AG08395 (cell line): Measurements from ENCODE around the gene POLR2L.

Experiments used
- DNase-seq: peaks from one replicate; pipeline ENCODE4 v3.0.0; 2012; ENCODE audit warnings: mixed read lengths, low spot score

The POLR2L gene

DNA sequence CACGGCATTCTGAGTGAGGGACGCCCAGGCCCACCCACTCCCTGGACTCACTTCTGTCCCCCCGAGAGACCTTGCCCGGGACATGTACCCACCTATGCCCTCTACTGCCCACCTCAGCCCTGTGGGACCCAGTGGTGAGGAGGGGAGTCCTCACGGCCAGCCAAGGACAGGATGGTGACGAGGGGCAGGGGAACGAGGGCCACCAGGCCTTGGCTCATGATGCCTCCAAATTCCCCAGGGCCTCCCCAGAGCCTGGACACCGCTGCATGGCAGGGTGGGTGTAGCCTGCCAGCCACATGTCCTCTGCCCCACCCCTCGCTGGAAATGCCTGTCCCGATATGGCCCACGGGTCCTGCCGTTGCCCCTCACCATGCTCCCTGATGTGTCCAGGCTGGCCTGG is 26.5 kb upstream of the POLR2L start:
- DNase-seq, result no peak

DNA sequence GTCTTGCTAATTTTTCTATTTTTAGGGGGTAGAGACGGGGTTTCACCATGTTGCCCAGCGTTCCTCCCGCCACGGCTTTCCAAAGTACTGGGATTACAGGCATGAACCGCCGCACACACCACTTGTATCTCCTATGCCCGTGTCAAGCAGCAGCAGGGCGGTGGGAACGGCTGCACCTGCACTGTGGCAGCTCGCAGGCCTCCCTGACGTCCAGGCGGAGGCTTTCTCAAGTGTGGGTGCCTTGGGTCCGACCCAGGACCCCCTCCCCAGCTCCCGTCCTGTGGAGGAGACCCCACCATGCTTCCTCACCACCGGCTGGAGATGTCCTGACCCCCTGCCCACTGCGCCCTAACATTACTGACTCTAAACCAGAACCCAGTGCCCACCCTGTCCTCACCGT is 26.1 kb upstream of the POLR2L start:
- no peak for DNase-seq

DNA sequence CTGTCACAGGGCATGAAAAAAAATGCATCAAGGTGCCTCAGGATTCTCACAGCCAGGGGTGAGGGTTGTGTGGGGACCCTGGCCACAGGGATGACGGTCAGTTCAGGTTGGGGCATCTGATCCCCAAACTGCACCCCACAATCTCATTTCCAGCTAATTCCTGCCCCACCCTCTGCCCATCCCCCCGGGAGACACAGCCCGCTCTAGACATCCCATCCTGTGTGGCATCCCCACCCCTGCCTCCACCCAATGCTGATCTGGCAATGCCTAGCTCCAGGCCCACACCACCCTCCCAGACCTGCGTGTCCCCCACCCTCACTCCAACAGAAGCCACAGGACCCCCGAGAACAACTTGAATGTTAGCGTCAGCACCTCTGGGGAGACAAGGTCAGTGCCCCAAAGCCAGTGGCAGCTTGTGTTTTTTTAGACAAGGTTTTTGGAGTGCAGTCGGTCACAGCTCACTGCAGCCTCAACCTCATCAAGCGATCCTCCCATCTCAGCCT is 25.6 kb upstream of the POLR2L start:
- DNase-seq, result no peak

DNA sequence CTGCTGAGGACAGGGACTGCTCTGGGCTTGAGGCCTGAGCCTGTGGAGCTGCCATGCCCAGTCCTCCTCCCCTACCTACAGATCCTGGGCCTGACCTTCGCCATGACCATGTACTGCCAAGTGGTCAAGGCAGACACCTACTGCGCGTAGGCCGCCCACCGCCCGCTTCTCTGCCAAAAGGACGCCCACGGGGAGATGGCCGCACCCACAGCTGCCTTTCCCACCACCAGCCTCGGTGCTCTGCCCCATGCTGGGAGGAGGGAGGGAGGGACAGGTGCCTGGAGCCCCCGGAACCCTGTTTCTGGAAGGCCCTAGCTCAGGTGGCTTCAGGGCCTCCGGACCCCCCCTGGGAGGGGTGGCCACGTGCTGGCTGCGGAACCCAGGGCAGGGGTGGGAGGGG is 24.2 kb upstream of the POLR2L start:
- DNase-seq, result no peak

DNA sequence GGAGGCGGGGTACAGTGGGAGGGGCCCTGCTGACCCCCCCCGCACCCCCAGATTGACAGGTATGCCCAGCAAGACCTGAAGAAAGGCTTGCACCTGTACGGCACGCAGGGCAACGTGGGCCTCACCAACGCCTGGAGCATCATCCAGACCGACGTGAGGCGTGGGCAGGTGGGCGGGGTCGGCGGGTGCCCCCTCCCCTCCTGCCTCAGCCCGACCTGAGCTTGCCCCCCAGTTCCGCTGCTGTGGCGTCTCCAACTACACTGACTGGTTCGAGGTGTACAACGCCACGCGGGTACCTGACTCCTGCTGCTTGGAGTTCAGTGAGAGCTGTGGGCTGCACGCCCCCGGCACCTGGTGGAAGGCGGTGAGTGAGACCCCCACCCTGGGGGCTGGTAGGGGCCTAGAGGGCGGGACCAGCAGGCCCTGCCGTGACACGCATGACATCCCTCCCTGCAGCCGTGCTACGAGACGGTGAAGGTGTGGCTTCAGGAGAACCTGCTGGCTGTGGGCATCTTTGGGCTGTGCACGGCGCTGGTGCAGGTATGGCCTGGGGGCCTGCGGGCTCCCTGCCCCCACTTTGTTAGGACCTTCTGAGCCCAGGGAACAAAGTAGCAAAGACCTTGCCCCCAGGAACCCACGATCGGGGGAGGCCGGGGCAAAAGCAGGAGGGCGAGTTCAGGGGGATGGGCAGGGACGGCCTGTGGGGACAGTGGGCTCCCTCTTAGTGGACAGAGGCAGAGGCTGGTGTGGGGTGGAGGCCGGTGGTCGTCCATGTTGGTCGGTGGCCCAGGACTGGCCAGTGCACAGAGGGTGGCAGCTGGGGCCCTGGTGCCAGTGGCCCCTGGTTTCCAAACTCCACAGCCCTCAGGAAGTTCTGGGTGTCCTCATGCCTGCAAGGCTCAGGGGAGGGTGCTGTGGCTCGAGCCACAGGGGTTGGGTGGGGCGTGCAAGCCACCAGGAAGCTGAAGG is 23.4 kb upstream of the POLR2L start:
- DNase-seq, result no peak

DNA sequence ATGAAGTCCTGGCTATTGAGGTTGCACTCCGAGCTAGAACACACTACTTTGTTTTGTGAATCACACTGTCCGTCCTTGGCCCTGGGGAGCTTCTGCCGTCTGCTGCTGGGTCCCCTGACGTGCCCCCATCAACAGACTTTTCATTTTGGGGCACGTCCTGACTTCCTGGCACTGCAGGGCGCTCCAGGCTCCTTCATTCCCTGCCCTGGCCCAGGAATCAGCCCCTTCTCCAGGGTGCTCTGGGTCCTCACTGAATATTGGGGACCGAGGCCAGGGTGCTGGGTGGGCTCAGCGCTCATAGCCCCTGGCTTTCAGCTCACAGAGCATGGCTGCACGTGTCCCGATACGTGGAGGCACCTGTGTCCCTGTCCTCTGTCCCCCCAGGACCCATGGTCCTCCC is 22.6 kb upstream of the POLR2L start:
- DNase-seq, result no peak

DNA sequence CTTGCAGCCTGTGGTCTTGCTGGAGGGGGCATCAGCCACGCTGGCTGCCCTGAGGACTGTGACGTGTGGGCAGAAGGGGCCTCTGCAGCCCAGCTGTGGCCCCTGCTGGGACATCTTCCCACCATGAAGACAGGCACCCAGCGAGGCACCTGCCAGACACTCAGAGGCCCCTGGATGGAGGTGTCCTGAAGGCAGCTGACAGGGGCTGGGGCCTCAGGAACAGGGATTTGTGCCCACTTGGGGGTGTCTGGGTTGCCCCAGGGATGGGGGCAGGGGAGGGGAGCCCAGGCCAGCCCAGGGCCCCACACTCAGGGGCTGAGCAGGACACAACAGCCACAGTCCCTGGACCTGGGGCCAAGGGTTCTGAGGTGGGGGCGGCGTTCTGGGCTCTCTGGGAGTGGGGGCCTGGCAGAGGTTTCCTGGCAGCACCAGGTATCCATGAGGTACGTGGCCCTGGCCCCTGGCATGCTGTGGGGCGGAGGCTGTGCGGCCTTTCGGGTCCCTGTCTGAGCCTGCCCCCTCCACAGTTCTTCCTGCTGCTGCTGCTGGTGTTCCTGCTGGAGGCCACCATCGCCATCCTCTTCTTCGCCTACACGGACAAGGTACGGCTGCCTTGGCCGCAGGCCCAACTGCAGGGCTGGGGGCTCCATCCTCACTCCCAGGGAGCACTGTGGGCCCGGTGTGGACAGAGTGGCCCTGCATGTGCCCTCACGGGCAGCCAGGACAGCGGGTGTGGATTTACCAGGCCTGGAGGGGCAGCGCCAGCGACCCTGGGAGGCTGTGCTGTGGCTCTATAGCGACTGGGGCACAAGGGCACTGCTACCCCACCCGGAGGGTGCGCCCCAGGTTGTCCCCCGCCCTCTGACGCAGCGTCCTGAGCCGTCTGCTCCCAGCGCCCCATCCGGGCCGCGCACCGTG is 21.8 kb upstream of the POLR2L start:
- no peak for DNase-seq

DNA sequence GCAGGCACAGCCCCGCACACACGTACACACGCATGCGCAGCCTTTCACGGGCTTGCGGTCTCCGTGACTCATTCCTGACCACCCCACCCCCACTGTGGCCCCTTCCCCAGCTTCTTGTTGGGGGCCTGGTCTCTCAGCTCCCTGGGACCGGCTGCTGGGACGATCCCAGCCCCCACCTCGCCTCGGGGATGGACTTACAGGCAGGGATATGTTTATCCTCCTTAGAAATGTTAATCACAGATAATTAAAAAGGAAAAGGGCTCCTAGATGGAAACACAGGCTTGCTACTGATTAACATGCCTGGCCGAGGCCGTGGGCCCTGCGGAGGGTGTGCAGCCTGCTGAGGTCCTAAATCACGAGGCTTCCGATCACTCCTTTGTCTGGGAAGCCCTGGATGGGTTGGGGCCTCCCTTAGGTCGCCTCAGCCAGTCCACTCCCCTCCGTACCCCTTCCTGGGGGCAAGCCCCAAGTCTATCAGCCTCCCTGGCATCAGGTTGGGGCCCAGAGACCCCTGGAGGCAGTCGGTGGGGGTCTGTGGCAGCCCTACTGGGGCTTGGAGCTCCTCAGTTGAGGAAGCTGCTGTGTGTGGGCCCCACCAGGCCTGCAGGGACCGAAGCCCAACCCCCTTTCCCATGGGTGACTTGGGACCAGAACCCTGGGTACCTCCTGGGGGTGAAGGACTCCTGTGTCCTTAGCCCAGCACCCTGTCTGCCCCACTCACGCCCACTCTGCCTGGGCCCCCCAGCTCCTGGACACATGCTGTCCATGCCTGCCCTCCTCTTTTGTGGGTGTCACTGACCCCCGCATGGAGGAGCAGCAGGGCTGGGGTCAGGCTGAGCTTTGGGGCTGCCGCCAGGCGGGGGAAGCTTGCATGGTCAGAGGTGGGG is 20.9 kb upstream of the POLR2L start:
- DNase-seq, result no peak

DNA sequence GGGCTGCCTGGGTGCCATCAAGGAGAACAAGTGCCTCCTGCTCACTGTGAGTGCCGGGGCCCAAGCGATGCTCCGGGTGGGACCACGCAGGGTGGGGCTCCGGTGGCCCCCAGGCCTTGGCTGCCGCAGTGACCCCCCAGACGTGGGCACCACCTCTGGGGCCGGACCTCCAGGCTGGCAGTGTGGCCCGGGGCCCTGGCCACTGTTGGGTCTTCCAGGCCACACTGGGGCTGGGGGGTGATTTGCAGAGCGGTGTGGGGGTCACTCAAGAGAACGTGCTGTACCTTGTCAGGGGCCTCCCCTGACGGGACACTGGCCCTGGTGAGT is 20.3 kb upstream of the POLR2L start:
- DNase-seq, result no peak

DNA sequence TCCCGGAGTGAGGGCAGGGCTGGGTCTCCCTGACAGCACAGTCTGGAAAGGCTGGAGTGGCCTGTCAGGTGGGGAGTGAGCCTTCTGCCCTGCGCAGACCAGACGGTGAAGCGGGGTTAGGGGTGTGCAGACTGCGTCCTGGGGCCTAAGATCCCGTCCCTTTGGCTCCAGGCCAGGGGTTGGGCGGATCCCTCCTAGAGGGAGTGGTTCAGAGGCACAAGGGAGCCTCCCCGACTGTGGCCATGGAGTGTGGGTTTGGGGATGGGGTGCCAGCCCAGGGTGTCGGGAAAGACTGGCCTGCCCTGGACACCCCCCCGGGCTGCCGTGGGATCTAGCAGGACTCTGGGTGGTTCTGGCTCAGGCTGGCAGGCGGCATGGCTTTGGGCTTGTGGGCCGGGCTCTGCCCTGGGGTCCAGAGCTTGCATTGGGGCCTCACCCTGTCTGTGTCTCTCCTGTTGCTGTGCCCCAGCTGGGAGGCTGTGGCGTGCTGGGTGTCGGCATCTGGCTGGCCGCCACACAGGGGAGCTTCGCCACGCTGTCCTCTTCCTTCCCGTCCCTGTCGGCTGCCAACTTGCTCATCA is 19.8 kb upstream of the POLR2L start:
- DNase-seq, result no peak

DNA sequence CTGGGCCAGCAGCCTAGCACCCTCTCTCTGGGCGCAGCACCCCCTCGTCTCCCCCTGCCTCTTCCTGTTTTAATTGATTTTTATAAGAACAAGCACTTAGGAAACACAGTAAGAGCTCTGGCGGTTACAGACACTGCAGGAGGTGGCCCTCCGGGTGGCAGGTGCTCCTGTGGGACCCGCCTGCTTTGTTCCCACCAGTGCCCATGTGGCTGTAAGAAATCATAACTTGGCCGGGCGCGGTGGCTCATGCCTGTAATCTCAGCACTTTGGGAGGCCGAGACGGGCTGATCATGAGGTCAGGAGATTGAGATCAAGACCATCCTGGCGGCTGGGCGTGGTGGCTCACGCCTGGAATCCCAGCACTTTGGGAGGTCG is 18.8 kb upstream of the POLR2L start:
- DNase-seq, result no peak

DNA sequence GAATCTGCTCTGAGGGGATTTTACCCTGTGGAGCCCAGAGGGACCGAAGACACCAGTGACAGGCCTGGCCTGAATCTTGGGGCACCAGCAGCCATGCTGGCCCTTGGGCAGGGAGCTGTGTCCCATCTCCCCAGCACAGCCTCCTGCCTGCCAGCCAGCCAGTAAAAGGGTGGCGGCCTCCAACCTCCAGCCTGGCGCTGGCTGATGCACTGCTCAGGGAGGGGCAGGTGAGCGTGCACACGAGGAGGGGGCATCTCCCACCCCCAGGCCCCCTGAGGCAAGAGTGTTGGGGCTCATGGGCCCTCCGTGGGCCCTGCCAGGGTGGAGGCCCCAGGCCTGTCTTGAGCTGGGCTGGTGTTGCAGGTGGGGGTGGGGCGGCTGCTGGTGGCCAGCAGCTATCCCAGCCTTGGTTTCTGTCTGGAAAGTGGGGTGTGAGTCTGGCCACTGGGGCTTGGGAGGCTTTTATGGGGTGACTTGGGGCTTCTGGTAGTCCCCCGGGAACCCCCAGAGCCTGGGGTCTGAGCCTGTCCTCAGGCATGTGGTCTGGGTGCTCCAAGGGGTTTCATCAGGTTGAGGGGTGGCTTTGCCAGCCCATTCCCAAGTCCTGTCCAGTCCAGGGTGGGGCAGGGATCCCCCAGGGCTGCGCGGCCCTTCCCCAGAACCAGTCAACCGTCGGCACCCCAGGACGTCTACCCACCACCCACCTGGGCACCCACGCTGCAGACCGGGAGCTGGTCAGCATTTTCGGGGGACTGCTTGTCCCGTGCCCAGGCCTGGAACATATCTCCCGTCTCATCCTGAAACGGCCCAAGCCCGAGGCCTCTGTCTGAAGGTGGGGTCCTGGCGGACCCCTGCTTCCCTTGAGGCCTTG is 18.1 kb upstream of the POLR2L start:
- no peak for DNase-seq

DNA sequence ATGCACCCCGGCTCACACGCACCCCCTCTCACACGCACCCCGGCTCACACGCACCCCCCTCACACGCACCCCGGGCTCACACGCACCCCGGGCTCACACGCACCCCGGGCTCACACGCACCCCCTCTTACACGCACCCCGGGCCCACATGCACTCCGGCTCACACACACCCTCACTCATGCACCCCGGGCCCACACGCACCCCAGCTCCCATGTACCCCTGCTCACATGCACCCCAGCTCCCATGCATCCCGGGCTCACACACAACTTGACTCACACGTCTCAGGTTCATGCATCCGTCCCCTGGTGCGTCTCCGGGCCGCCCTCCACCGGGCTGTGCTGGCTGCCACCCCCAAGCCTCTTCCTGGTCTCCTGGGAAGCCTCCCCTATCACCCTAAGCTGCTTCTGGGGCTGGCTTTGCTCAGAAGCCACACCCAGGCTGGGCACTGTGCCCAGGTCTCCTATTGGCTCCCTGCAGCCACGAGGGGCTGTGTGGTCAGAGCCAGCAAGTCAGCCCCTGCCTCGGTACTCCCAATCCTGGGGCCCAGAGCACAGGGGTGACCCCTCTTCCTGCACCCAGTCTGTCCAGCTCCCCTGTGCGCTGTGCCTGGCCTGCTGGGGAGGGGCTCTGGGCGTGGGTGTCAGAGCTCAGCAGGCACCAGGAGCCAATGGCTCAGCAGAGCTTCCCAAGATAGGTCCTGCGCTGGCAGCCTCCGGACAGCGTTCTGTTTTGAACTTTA is 17.2 kb upstream of the POLR2L start:
- DNase-seq, result peak; percentile 91

DNA sequence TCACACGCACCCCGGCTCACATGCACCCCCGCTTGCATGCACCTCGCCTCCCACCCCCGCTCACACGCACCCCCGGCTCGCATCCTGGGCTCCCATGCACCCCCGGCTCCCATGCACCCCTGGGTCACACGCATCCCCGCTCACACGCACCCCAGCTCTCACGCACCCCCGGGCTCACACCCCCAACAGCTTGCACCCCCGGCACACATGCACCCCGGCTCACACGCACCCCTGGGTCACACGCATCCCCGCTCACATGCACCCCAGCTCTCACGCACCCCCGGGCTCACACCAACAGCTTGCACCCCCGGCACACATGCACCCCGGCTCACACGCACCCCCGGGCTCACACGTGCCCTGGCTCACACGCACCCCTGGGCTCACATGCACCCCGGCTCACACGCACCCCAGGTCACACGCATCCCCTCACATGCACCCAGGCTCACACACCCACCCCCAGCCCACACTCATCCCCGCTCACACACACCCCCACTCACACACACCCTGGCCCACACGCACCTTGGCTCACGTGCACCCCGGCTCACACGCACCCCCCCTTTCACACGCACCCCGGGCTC is 16.5 kb upstream of the POLR2L start:
- DNase-seq, result no peak

DNA sequence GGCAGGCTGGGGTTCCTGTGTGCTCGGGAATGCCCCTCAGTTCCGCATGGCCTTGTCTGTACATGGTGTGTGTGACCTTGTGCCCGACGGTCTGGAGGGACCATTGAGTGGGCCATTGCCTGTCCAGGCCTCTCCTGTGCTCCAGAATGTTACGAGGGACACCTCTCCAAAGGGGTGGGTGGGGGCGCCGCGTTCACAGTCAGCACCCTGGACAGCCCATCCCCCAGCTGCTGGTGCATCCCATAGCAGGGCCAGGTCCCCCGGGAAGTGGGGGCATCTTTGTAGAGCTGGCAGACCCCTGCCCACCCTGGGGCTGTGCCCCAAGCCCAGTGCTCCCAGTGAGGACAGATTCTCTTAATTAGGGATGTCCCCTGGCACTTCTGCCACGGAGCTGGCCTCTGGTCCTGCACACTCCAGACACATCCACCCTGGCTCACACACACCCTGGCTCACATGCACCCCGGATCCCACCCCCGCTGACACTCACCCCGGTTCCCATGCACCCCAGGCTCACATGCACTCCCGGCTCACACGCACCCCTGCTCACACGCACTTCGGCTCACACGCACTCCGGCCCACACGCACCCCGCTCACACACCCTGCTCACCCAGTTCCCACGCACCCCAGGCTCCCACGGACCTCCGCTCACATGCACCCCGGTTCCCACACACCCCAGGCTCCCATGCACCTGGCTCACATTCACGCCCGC is 15.9 kb upstream of the POLR2L start:
- no peak for DNase-seq

DNA sequence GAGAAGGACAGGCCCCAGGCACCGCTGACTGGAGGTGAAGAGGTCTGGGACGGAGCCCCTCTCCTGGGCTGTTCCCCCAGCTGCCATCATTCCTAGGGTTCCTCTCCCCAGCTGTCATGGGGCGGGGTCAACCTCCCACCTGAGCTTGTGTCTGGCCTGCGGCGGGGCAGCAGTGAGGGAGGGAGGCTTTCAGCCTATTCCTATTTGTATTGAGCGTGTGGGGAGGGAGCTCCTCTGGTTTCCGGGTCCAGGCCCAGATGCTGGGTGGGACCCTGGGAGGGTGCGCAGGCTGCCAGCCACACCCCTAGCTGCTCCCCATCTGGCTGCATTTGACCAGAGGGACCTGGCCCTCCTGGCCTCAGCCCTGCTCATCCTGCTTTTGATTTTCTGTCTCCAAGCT is 14.1 kb upstream of the POLR2L start:
- no peak for DNase-seq

DNA sequence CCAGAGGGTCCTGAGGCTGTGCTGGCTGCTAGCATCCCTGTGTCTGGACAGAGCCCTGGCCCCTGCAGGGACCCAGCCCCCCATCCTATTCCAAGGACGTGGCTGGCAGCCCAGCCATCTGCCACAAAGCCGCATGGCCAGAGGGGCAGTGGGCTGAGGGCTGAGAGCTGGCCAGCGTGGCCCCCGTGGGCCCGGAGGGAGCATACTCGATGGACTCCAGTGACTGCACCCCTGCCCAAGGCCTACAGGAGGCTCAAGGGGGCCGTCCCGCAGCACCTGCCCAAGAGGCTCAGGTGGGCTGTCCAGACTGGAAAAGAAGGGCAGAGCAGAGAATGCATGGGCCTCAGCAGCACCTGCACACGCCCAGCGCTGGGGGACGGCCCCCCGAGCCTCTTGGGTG is 13.5 kb upstream of the POLR2L start:
- no peak for DNase-seq

DNA sequence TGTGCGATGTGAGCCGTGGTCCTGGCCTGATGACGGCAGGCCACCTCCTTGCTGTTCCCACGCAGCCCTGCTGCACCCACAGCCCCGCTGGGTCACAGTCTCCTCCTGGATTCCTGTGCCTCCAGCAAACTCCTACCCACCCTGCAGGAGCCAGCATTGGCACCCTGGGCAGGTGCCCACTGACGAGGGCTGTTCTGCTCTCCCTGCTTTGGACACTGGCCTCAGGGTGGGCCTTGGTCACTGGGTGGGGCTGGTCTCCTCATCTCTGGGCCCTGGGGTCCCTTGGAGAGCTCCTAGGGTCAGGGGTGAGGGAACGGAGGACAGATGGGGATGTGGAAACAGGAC is 13.0 kb upstream of the POLR2L start:
- no peak for DNase-seq
